GOT3 (cell line): ENCODE results near the gene PGAP3.

Experiments used
- DNase-seq: peaks from one replicate; lab custom pipeline; 2025; ENCODE audit warnings: mixed read lengths; lab: John Stamatoyannopoulos, UW

The PGAP3 gene

DNA sequence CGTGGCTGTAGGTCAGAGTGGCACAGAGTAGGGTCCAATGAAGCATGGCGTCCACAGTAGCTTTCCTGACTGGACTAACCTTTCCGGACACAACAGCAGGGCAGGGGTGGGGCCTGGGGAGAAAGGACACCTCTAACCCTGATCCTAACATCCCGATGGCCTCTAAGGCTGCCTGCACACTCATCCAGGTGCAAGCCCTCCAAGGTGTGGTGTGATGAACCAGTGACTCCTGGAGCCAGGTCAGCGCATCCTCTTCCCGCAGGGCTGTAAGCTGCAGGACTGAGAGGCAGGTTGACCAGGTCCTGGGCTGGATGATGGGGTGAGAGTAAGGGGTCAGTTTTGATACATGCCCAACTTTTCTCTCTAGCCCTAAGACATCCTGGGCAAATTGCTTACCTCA, 8.9 kb upstream of the PGAP3 start:
- DNase-seq = no peak

DNA sequence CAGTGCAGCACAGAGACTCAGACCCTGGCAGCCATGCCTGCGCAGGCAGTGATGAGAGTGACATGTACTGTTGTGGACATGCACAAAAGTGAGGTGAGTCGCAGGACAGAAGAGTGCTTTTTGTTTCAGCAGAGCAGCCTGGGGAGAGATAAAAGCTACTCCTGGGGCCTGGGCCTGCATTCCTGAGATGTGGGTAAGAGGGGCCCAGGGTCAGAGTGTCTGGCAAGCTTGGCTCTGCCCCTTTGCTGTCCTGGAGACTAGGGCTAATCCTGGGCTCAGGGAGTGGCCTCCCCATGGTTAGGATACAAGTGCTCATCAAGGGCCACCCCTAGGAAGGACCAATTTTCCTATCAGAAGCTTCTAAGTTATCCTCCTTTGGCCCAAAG, 7.2 kb upstream of the PGAP3 start:
- DNase-seq = no peak

DNA sequence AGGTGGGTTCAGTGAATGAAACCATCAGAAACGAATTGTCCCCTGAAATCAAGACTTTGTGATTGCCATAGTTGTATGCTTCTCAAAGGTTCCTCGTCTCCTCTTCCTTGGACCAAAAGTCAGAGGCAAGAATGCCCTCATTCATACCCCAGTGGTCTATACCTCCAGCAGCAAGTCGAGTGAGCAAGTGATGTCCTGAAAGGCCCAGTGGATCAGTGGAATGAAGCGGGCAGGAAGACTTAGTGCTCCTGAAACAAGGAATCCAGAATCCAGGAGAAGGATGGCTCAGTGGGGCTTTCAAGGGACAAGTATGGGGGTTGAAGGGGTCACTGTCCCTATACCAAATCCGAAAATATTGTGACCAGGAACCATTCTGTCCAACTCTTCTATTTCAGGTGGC, 6.7 kb upstream of the PGAP3 start:
- no peak for DNase-seq

DNA sequence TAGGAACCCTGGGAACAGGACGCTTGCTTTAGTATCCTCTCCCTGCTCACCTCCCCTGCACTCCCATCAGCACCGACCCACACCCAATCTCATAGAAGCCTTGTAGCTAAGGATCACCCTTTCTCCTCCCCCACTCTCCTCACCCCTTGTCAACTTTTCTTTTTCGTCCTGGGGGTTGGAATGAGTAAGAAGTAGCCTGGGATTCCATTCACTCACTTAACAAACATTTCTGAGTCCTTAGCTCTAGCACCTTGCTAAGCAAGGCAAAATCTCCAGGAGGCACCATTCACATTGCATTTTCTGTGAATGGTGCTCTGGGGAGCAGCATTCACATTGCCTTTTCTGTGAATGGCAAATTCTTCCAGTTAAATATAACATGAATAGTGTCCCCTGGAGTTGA, 1.1 kb upstream of the PGAP3 start:
- no peak for DNase-seq

DNA sequence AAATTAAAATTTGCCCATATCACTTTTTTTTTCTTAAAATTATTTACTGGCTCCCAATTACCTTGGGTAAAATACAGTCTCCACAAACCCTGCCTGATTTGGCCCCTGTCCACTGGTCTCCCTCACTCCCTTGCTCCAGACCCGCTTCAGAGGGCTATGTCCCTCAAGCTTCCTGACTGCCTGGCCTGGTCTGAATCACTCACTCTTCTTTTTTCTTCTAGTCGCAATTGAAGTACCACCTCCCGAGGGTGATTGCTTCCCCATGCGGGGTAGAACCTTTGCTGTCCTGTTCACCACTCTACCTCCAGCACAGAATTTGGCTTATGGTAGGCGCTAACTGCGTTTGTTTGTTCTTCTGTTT, 598 bp upstream of the PGAP3 start:
- DNase-seq = no peak

DNA sequence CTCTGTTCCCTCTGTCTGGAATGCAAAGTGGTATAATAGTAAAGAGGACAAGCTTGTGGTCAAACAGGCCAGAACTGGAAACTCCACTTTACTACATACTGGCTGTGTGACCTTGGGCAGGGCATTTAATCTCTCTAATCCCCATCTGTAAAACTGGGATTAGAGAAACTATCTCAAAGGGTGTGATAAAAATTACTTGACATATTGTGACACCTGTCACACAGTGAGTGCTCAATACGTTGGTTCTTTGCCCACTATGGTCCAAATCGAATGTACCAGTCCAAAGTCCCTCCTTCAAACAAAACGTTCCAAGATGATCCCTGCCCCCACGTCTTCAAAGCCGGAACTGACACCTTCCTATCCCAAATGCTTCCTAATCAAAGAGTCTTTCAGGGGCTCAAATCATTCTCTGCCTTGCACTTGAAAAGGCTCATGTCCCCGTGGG, 734 bp downstream of the PGAP3 start:
- DNase-seq = no peak

DNA sequence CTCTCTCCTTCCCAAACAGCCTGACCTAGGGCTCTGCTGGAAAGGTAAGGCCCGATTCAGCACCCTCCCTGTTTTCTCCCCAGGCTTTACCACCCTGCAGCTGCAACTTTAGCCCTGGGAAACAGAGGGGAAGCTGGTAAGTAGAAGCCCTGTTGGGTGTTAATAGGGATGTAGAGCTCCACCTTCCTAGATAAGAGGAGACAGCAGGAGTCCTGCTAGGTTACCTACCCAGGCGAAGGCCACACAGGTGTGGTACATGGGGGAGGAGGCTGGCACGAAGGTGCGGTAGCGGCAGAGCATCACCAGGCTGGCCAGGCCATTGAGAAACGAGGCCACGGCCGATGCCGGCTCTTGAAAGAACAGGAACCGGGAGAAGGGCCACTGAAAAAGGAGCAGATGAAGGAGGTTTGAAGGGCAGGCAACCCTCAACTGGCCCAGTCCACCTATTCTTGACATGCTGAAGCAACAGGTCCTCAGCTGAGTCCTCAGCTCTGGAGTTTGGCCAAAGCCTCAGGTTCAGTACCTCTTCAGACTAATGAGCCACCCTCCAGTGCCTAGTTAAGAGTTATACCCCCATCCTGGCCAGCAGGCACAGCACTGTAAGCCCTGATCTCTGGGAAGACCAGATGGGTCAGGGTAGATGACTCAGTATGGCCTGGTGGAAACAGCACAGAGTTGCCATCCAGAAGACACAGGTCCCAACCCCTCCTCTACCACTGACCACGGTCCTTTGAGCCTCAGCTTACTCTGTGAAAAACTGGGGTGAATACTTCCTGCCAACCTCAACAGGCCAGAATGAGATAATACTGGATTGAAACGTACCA, 3.3 kb downstream of the PGAP3 start:
- no peak for DNase-seq

DNA sequence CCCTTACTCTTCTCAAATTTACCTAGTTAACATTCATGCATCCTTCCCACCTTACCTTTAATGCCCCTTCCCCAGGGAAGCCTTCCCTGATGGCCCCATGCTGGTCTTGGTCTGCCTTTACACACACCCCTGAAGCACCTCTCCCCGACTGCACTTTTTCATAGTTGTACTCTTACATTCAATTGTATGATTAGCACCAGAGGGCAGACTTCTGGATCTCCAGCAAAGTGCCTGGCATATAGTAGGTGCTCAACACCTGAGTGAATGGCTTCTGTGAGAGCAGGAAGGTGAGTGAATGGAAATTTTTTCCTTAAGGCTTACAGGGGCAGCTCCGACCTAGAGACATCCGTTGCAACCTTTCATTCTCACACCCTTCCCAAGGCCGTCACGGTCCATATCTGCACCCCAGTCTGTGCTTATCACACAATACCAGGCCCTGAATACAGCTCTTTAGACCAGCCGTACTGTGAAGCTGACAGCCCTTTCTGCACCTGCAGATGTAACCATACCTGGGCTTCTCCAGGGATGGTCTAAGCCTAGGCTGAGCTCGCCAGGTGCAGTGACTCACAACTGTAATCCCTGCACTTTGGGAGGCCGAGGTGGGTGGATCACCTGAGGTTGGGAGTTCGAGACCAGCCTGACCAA, 4.4 kb downstream of the PGAP3 start:
- no peak for DNase-seq

DNA sequence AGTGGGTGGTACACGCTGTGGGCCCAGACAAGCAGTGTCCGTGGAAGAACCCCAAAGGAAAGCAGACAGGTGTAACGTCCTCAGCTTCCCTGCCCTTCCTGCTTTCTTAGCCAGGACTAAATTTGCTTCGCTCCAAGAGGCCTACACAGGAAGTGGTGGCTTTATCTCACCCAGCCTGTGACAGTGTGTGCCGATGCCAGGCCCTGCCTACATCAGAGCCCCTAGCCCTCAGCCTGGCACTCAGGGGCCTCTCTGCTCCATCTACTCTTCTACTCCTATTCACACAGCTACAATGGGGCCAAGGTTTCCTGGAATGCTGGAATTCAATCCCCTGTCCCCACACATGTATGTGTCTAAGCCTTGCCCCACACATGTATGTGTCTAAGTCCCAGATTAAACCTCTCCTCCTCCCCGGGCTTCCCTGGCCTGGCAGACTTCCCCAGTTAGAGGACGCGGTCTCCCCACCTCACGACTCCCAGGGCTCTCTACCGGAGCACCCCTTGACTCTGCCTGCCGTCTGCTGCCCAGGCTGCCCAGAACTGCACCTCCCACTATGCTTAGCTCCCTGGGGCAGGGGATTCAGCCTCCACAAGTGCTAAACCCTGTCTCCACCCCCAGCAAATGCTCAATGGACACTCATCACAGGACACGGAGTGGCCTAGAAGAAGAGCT, 8.2 kb downstream of the PGAP3 start:
- DNase-seq = no peak

DNA sequence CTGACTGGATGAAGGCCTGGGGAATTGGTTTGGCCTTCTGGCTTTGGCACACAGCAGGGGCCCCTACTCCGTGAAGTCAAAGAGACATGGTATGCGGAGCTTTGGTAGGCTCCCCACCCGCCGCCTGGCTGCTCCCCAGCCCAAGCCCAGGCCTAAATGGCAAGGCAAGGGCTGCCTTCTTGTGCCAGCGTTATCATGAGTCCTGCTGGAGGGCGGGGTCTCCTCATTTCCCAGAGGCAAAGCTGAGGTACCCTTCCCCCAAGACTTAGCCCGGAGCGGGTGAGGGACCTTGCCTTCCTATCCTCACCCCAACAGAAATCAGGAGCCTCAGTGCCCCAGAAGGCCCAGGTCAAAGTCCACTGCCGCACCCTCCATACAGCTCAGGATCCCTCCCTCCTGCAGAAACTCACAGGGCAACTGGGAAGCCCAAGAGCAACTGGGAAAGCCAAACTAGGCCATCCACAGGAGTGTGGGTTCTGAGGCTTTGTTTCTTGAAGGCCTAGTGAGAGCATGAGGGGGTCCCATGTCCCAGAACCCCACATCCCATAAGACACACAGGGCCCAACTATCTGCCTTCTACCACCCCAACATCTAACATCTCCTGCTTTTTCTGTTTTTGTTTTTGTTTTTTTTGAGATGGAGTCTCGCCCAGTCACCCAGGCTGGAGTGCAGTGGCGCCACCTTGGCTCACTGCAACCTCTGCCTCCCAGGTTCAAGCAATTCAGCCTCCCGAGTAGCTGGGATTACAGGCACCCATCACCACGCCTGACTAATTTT, 9.3 kb downstream of the PGAP3 start:
- DNase-seq = no peak

DNA sequence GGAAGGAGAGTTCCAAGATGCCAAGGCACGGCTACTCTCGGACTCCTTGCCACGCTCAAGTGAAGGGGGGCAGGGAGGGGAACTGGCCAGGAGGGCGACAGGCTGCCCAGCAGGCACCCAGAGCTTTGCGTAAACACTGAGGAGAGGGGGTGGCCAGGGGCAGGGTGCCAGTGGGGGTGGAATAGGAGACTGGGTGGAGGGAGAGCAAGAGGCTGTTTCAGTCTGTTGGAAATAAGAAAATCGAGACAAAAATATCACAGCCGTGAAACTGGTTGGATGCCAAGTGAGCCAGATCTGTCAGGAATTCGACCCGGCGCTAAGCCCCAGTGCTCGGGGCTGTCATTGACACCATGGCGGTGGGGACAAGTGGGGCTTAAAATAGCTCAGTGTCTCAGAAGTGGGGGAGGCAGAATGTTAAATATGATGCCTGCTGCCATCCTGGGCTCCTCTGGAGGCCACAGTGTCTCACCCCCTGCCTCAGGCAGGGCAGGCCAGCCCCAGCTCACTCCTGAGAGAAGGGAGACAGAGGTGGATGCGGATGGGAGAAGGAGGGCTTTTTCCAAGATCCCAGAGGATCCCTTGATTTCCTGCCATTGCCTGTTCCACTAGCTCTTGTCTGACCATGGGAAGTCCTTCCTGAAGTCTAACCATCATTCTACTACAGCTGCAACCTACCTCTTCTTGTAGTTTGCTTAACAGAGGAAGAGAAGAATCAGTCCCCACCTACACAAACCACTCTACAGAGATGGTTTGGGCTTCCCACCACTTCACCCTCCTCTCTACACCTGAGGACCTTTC, 10.1 kb downstream of the PGAP3 start:
- DNase-seq = no peak

DNA sequence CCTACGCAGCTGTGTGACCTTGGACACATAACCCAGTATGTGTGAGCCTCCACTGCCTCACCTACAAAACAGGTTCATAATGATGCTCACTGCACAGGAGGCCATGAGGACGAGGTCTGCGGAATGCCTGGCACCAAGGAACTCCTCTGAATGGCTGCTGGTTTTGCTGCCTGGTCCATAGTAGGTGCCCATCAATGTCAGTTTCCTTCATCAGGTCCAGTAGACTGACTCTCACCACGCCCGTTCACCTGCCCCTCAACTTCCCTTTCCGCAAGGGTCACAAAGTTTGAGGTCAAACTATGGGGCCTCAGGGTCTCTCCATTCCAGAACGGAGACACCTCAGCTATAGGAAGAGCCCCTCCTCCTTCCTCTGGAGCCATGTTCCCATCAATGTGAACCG, 10.8 kb downstream of the PGAP3 start:
- DNase-seq = no peak

DNA sequence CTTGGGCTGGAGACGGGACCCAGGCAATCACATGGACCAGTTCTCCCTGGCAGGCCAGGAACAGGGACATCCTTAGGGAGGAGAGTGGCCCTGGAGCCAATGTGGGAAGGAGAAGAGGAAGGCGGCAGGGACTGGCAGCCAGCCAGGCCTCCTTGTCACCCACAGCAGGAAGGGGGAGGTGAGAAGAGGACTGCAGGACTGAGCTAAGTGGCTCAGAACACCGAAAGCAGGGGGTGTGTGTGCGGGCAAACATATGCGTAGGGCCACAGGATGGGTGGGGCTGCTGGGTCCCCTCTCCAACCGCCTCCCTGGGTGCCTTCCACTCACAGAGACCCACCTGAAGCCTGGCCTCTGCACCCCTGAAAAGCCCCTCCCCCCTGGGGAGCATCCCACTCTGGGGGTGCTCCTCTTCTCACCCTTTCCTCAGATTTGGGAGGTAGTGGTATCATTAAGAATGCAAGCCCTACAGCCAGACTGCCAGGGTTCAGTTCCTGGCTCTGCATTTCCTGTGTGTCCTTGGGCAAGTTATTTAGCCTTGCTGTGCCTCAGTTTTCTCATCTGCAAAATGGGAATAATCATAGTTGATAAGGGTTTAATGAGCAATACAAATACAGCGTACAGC, 11.5 kb downstream of the PGAP3 start:
- DNase-seq = no peak

DNA sequence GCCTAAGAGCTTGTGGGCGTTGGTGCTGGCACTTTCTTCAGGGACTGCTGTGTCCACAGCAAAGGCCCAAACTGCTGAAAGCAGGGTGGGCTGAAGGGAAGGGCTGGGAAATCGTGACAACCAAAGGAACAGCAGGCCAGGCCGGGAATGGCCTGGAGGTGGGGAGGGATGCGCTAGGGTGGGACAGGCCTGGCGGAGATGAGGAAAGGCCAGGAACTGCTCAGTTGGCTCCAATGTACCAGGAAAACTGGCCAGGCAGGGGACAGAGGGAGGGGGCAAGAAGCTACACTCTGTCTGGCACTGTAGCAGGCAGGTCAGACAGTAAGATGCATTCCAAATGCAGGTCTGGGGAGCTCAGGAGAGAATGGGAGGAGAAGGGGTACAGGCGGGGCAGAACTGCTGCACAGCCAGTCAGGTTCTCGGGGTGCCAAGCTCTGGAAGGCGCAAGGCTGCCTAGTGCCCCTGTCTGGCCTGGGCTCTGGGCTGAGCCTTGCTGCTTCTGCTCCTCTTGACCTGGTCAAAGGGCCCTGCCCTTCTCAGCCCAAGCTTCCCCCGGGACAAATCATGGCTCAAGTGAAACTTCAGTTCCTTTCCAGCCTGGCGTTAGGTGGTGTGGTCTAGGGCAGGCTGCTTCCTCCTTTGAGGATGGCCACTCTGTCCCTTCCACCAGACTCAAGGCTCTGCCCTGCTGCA, 12.3 kb downstream of the PGAP3 start:
- no peak for DNase-seq

DNA sequence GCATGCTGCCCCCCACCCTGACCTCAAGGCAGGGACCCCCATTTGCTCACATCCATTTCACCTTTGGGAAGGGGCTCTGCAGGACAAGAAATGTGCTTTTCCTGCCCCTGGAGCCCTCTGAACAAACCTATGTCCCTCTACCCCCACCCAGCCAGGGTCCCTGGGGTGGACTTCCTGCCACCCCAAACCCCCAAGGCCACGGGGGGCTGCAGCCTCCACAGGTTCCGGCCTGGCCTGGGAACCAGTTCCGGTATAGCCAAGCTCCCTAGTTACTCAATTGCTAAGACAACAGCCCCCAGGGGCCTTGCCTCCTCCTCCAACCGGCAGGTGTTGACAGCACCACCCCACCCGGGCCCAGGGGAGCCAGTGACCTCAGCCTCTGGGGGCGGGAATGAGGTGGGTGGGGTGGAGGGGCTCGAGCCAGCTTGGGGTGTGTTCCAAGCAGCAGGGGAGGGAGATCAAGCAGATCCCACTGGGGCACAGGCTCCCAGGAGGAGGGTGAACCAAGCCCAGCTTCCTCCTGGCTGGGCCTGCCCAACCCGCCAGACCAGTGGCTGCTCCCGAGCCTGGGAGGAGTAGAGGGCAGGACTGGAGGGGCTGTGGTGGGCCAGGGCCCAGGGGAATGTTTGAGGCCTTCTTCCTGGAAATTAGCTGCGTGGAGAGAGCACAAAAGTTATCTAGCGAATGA, 13.0 kb downstream of the PGAP3 start:
- no peak for DNase-seq

DNA sequence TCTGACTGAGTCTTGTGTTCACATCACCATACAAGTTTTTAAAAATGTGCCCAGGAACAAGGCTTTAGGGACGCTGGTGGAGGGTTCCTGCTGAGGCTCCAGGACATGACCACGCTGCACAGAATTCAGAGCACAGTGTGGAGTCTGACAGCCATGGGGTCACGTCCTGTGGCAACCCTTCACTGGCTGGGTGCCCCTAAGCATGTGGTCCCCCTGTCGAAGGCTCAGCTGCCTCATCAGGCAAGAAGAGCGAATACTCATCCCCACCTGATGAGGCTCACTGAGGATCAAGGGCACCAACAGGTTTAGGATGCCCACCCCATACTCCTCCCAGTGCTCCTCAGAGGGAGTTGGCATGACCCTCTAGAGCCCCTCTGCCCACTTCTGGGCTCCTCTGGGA, 13.7 kb downstream of the PGAP3 start:
- no peak for DNase-seq

DNA sequence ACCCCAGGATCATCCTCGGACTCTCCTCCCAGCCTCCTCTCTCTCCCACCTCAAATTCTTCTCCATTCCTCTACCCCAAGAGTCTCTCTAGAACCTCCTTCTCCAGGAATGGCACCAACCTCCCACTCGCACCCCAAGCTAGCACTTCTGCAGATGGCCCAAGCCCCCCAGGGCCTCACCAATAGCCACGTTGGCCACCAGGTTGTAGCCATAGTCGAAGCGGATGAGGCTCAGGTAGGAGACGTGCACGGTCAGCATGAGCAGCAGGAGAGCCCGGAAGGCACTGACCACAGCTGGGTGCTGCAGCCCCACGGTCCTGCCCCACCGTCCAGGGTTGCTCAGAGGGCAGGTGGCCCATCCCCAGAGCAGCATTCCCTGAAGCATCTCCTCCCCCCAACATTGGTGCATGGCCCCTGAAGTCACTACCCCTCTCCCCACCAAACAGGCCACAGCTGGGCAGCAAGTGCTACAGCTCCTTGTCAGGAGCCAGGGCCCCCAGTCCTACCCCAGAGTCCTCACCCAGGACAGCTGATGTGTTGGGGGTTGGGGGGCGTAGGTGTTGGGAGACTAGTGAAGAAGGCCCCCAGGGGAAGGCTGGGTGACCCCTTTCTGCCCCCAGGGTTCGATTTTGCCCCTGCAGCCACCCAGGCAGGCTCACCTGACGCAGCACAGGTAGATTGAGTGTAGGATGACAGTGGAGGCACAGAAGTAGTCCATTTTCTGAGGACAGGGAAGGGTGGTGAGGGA, 14.3 kb downstream of the PGAP3 start:
- DNase-seq = no peak

DNA sequence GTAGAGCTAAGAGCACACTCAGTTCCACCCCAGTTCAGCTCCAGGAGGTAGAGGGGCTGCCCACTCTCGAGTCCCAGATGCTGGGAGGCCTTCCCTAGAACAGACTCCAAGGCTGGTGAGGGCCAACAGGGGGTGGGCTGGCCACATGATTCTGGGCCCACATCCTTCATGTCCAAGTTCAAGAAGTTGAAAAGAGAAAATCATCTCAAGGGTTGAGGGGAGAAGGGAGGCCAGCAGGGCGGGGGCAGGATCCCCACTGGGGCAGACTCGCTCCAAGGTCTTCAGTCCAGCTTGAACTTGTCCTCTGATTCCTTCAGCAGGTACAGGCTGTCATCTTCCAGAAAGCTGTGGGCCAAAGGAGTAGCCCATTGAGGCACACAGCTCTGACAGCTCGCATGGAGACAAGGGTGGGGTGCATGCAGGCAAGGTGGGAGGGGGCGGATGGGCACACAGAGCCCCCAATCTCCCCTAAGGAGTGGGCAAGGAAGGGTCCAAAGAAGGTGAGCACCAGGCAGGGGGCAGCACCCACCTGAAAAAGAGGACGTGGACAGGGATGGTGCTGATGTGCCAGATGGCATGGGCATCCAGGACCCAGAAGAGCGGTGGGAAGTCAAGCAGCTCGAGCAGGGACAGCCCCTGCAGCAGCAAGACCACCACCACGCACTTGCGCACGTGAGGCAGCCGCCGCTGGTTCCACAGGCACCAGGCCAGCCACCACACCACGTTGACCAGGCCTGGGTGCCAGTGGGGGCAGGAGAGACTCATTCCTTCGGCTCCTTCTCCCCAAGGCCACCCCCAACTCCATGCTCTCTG, 15.1 kb downstream of the PGAP3 start:
- DNase-seq = no peak
